IMR-90 (cell line): ENCODE measurements around the gene SURF1.
"Not testable (repeated sequence)": the region's sequence is repeated elsewhere in the genome, so short reads cannot be mapped to it uniquely, and the experiment has no call there.

Experiments
- BHLHE40 ChIP-seq: fragments of 150-350 bp; IDR thresholded peaks from 2 replicates; pipeline ENCODE4 v1.6.1; 2016; ENCODE audit warnings: mild to moderate bottlenecking, low read depth, low read length
- CTCF ChIP-seq: conservative IDR thresholded peaks from 2 replicates; pipeline ENCODE4 v1.5.1; 2012; ENCODE audit warnings: mild to moderate bottlenecking, low read depth, low read length, improper control_type of control experiment
- POLR2A ChIP-seq: IDR thresholded peaks from 2 replicates; pipeline ENCODE4 v1.6.1; 2012; ENCODE audit warnings: mild to moderate bottlenecking, low read depth, low read length

GRCh38 chr9:133392308-133392707 lies 36.0 kb upstream of the SURF1 start:
- not testable (repeated sequence) for TF ChIP-seq BHLHE40, POLR2A, CTCF
